H4 (cell line): ENCODE results near the gene SYNDIG1. TPM values are rescaled to one million over a fixed set of nuclear protein-coding genes. Genes with fewer than 3 reads are reported as not detected.
"Not testable (repeated sequence)": the region's sequence is repeated elsewhere in the genome, so short reads cannot be mapped to it uniquely, and the experiment has no call there.

Source experiments
- DNase-seq: peaks from one replicate; pipeline ENCODE4 v3.0.0-alpha.2; 2015; ENCODE audit warnings: low spot score
- total RNA-seq: library from RNA; depleted of rRNA; stranded (reverse); fragments of >200 nt; shearing (Covaris generic); gene quantifications from 2 replicates; pipeline ENCODE4 v1.2.3, GENCODE V29; 2014

Gene SYNDIG1
- total RNA-seq, 1 experiment from 2014 or later: 0.77 TPM

GRCh38 chr20:24608926-24609667 is 139.7 kb downstream of the SYNDIG1 start:
- no peak for DNase-seq

- no peak for DNase-seq
Observed at GRCh38 chr20:24609757-24610156, 140.3 kb downstream of the SYNDIG1 start.

DNA sequence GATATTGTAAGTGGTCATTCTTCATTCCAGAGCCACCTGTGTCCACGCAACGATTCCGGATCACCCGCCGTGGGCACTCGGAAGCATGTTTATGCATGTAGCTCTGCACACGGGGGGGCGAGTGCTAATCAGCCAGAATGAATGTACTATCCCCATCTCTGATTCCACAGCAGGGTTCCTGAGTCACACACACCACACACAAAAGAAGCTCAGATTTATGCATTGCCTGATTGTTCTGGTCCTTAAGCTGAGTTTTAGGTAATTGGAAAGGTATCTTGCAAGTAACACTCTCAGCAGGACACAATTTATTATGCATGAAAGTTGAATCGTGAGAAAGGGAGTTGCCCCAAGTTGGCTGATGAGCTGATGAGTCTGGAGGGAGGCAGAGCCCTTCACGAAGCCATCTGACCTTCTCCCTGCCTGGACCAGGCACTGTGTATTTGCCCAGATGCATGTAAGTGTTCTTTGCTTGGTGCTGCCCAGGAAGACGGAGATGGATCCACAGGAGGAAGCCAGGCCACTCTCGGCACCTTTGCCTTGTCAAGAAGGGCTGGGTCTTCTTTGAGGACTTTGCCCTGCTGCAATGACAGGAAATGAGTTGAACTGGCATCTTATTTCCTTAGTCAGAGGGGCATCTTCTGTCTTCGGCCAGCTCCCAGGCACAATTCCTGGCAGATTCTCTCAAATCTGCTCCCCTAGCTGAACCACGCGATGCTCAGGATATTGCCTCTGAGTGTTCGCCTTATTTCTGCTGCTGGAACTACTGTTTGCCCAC is 141.1 kb downstream of the SYNDIG1 start:
- no peak for DNase-seq

DNA sequence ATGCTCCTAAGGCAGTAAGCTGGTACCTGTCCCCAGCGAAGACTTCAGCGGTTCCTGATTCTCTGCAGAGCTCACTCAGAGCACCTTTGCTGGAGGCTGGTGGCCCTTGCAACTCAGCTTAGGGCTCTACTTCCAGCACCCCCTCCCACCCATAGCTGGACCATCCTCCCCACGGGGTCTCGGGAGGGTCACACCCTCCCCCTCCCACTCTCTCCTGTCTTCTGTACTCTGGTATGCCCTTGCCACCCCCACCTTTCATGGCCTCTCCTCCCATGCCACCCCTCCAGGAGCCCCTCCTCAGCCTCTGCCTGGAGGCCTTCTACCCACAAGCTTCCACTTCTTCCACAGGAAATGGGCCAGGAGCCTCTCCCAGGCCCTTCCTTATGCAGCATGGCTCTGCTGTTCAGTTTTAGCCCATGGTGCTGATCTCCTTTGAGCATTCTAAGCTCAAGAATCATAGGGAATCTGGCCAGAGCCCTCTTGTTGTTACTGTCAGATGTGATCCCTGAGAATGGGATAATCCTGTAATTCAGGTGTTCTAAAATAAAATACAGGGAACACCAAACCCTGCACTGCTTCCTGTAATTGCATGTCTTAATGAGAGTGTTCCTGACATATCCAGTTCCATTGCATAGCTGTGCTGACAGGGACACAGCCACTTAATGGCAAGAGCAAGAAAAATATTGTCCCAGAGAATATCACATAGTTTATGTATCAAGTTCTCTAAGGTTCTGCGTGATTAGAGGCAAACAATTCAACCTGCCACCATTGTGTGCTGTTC is 142.1 kb downstream of the SYNDIG1 start:
- no peak for DNase-seq

GRCh38 chr20:24612799-24613775 is 143.7 kb downstream of the SYNDIG1 start:
- DNase-seq: peak; percentile 23

- no peak for DNase-seq
Observed at GRCh38 chr20:24614341-24614740, 144.9 kb downstream of the SYNDIG1 start.

DNA sequence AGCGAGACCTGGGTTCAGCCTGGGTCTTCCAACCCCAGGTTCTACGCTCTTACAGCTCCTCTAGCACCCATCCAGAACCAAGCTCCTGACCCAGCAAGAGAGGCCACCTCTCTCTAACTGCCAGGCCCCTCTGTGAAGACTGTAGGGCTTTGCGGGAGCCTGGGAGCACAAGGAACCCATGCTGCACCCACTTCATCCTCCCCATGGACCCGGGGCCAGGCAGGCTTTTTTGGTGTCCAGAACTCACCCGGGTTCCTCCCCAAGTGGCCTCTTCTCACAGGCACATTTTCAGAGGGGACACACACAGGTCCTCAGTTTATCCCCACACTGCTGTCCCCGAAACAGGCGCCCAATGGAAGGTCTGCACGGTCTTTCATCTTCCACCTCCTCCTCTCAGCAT is 145.9 kb downstream of the SYNDIG1 start:
- DNase-seq: no peak

- DNase-seq: no peak
Observed at GRCh38 chr20:24616258-24617079, 147.0 kb downstream of the SYNDIG1 start.

- no peak for DNase-seq
Observed at GRCh38 chr20:24617080-24617432, 147.6 kb downstream of the SYNDIG1 start.

DNA sequence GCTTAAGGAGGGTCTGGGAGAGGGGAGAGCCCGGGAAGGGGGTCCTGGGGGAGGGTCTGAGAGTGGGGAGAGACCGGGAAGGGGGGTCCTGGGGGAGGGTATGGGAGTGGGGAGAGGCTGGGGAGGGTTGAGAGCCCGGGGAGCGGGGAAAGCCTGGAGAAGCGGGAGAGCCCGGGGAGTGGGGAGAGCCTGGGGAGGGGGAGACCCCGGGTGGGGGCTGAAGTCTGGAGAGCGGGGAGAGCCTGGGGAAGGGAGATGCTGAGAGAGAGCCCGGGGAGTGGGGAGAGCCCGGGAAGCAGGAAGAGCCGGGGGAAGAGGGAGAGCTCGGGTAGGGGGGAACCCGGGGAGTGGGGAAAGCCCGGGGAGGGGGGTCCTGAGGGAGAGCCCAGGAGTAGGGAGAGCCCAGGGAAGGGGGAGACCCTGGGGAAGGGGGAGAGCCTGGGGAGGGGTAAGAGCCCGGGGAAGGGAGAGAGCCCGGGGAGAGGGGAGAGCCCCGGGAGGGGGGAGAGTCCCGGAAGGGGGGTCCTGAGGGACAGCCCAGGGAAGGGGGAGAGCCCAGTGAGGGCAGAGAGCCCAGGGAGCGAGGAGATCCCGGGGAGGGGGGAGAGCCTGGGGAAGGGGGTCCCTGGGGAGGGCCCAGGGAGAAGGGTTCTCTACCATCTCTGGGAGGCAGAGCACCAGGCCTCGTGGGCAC is 148.5 kb downstream of the SYNDIG1 start:
- no peak for DNase-seq

- no peak for DNase-seq
Observed at GRCh38 chr20:24618739-24619138, 149.3 kb downstream of the SYNDIG1 start.

DNA sequence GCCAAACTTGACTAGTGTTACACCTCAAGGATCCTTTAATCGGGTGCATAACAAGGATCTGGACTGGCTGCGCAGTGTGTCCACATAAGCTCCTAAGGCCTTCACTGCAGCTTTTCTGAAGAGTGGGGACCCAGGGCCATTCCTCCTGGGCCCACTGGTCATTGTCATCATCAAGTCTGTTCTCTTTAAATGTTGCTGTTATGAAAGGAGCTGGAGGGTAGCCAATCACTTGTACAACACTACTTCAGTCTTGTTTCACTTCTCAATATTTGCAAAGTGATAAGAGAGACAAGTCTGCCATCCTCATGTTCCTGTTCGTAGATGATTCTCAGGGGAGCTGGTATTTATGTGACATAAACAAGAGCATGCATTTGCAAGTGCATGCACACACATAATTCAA is 149.8 kb downstream of the SYNDIG1 start:
- DNase-seq: no peak

GRCh38 chr20:24620937-24621519 is 151.6 kb downstream of the SYNDIG1 start:
- no peak for DNase-seq

GRCh38 chr20:24622856-24623255 is 153.4 kb downstream of the SYNDIG1 start:
- DNase-seq: no peak

GRCh38 chr20:24626141-24626540 is 156.7 kb downstream of the SYNDIG1 start:
- DNase-seq: not testable (repeated sequence)

DNA sequence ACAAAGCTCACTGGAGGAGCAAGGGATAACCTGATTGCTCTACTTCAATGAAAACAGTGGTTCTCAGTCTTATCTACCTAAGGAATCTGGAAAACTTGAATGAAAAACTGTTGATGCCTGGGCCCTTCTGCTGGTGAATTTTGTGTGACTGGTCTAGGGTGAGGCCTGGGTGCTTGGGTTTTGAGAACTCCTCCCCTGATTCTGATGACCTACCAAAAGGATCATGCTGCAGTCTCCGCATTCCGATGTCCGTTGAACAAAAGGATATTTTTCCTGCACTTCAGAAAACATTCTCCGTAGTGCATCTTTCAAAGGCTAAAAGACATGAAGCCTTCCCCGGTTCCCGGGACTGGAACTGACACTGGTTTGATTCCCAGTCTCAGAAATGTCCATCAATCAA is 157.9 kb downstream of the SYNDIG1 start:
- DNase-seq: no peak

DNA sequence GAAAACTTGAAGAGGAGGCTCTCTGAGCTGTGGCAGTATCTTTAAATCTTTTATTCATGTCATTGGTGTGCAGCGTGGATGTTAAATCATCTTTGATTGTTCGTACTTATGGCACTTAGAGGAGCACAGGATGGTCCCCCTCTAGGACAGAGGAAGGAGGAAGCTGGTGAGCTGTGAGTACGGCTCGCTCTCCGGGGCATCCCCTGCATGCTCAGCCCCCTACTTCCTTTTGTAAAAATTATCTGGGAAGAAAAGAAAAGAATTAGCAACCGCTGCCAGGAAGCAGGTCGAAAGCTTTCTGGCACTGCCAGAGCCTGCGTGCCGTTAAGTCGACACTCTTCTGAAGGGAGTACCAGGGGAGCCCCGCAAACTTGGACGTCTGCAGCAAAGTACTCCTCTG is 158.5 kb downstream of the SYNDIG1 start:
- no peak for DNase-seq

DNA sequence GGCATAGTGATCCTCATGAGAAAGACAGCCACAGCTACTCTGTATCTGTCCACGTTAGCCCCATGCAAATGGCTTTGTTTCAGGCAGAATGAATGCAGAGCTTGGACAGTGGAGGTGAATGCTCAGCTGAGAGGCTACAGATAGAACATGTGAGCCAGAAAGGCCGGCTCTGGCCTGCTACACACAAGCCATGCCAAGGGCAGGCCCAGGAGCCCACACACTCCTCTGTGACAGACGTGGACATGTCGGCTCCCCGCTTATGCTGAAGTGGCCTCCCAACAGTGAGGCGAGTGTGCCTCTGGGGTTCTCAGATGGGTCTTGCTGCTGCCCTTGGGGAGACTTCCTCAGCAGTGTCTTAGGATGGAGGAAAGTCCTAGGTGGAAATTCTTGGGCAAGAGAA is 159.6 kb downstream of the SYNDIG1 start:
- no peak for DNase-seq

GRCh38 chr20:24629668-24630067 is 160.2 kb downstream of the SYNDIG1 start:
- DNase-seq: peak; percentile 48
